Motor neuron (in vitro differentiated cells): Measurements from ENCODE around the gene CORO7. TPM values are rescaled to one million over a fixed set of nuclear protein-coding genes. Genes with fewer than 3 reads are reported as not detected.

ENCODE experiments used
- ATAC-seq, 8 experiments: fragments of 200-7000 bp; cut with Tn5 transposase; replicated peaks in 6 of 8; 2 replicates each; pipeline ENCODE4 v1.8.0; 2021; ENCODE audit warnings: mild to moderate bottlenecking in 8 of 8, moderate library complexity in 8 of 8
- H3K27ac ChIP-seq, 2 donors: fragments of 250-450 bp; sonication (Bioruptor Pico); 2 replicates each; pipeline ENCODE4 v1.9.0; 2021; ENCODE audit warnings: antibody characterized with exemption in 2 of 2, mild to moderate bottlenecking in 2 of 2, moderate library complexity in 1 of 2
- H3K4me1 ChIP-seq, 2 donors: fragments of 250-450 bp; sonication (Bioruptor Pico); replicated peaks in 1 of 2; 2 replicates each; pipeline ENCODE4 v1.6.1; 2021; ENCODE audit warnings: antibody characterized with exemption in 2 of 2, mild to moderate bottlenecking in 2 of 2, moderate library complexity in 1 of 2
- H3K4me3 ChIP-seq, 5 donors: fragments of 250-450 bp; sonication (Bioruptor Pico); 2 replicates each; pipeline ENCODE4 v1.9.0; 2021; ENCODE audit warnings: antibody characterized with exemption in 5 of 5, mild to moderate bottlenecking in 5 of 5, moderate library complexity in 4 of 5
- WGBS, 10 experiments: fragments of 450-650 bp; shearing (Covaris generic); methylation state at CpG; one replicate each; pipeline ENCODE4 v1.0.0; 2022; 5-methylcytosine and 5-hydroxymethylcytosine counted together
- in situ Hi-C, 9 experiments: fragments of 400-800 bp; cut with MboI; loops; one replicate each; pipeline ENCODE4 v1.15.0; 2021; ENCODE audit warnings: low sequenced_read_pairs in 9 of 9, low pct_unique_long_range_greater_than_20kb in 2 of 9; ENCODE audit not compliant: unreplicated experiment in 9 of 9
- total RNA-seq, 8 experiments: library from RNA; unstranded; fragments of 300-600 nt; gene quantifications; 2 replicates each; pipeline versions ENCODE4 v1.2.3 to v1.2.4, GENCODE V29; 2022

CORO7 gene
- total RNA-seq, 8 experiments from 2014 or later: 6.0 to 30.1 (median 26.8) TPM

- ATAC-seq: peak; percentile 40 to 85 (median 54)
- in situ Hi-C loops: no loop called here
- H3K27ac ChIP-seq: peak overlapping the region; percentile 30 to 47
Measured at GRCh38 chr16:4392382-4393239, 23.8 kb downstream of the CORO7 start.

DNA sequence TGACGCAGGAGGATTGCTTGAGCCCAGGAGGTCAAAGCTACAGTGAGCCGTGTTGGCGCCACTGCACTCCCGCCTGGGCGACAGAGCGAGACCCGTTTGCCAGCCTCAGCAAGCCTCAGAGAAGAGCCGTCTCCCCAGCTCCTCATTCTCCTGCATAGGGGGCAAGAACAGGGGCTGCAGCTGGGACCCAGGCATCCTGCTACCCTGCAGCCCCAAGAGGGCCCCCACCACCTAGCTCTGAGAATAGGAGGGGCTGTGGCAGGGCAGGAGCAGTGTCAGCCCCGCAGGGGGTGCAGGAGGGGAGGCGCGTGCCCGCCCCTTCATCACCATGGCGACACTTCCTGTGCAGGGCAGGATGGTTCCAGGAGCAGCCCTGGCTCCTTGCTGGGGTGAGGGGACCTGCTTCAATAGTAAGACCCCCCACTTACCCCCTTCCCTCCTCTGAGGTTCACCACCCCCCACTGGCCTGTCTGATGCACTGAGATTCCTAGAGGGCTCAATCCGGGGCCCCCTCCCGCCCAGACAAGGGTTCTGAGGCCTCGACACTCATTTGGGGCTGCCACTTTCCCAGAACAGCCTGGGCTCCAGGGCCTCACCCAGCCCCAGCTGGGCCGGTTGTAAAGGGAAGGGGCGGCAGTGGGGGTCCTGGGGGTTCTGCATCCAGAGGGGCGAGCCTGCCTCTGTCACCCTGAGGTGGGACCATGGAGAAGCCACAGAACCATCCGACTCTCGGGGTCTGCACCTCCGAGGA is 24.6 kb downstream of the CORO7 start:
- Histone ChIP-seq H3K4me3 (no peak overlapping the region), H3K27ac (peak overlapping the region in 1 of 2 donors; percentile 47), H3K4me1 (peaks cover 25 to 42% of the 10 kb centered on the region in 2 donors)
- 0 to 100% methylated on average over 1 to 3 of the region's 22 CpGs; no CpG with 5 or more reads in 8 of the 10 experiments for WGBS, 10 experiments
- ATAC-seq: peak in 5 of 8 experiments; percentile 22 to 50 (median 30)
- in situ Hi-C loops: no loop called here

More at GRCh38 chr16:4392382-4393239, 23.8 kb downstream of the CORO7 start:
- WGBS, 10 experiments: 0 to 80% (median 20%) methylated on average over 1 to 8 of the region's 27 CpGs; no CpG with 5 or more reads in 7 of the 10 experiments
- Histone ChIP-seq H3K4me3 (no peak overlapping the region), H3K4me1 (peaks cover 25 to 42% of the 10 kb centered on the region in 2 donors)

DNA sequence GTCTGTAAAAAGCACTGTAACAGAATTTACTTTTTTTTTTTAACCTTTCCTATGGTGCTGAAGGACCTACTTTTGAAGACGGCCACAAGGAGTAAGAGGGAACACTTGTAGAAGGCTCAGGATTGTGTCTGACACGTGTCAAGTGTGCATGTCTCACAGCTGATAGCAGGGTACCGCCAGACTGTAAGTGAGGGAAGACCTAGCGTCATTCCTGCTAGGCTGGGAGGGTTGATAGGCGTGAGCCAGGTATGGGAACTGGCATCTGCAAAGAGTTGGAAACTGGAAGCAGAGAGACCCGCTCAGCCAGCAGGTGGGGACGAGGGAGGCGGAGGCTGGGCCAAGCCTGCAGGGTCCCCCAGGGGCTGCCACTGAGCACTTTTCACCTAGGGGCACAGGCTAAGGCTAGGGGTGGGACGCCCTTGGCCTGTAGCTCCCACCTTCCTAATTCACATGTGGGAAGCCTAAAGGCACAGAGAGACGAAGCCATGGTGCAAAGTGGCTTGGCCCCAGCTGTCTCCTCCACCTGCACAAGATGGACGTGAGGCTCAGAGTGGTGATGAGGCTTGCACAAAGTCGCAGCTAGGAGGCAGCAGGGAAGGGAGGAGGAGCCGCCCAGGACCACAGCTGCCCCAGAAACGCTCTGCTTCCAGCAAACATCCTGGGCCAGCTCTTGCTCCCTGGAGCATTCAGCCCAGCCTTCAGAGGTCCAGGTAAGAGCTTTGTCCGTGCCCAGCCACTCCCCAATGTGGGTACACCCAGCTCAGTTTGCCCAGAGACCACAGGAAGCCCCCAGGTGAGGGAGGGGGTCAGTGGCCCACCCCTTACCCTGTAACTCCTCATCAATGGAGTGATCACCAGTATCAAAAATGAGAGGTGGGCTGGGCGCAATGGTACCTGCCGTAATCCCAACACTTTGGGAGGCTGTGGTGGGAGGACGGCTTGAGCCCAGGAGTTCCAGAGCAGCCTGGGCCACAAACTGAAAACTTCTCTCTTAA is 25.8 kb downstream of the CORO7 start:
- ATAC-seq: peak in 1 of 8 experiments; percentile 30

GRCh38 chr16:4389051-4389955 is 27.1 kb downstream of the CORO7 start:
- in situ Hi-C loops: no loop called here
- Histone ChIP-seq H3K27ac (no peak overlapping the region), H3K4me3 (no peak overlapping the region), H3K4me1 (peaks cover 25 to 49% of the 10 kb centered on the region in 2 donors)
- ATAC-seq: peak in 1 of 8 experiments; percentile 5
- 0 to 68% (median 26%) methylated on average over 1 to 8 of the region's 27 CpGs; no CpG with 5 or more reads in 4 of the 10 experiments for WGBS, 10 experiments

More for the DNA sequence above, 25.8 kb downstream of the CORO7 start:
- no peak overlapping the region for H3K4me3 ChIP-seq
- H3K4me1 ChIP-seq: peaks cover 25 to 42% of the 10 kb centered on the region in 2 donors
- in situ Hi-C loops: no loop called here
- 80 to 100% (median 91%) methylated on average over 1 to 6 of the region's 18 CpGs; no CpG with 5 or more reads in 2 of the 10 experiments for WGBS, 10 experiments
- H3K27ac ChIP-seq: no peak overlapping the region

DNA sequence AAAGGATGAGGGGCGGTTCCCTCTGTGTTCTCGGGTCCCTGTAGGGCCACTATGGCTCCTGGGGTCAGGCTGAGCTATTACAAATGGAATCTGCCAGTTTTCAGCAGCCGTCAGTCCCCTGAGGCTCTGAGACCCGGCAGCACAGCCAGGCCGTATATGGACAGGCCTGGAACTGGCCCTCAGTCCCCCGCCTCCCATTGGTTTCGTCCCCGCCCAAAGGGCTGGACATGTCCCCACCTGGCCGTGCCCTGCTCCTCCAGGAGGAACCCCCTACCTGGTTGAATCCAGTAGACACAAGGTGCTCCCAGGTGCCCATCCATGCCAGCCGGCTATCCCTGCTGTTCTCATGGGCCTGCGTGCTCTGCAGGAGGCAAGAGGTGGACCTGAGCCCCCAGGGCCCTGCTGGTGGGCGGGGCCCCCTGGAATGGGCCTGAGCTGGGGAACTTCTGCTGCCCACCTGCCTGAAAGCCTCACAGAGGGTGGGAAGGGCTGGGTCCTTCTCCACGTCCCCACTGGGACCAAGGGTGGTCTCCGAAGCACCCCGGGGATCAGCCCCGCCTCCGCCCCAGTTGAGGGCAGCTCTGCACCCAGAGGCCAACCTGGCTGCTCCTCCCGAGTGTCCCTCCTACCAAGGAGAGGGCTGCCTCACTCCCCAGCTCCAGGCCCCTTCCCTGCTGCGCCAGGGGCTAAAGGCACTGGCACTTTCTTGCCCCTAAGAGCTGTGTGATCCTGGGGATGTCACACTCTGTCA is 27.9 kb downstream of the CORO7 start:
- ATAC-seq: no peak
- H3K4me3 ChIP-seq: no peak overlapping the region
- in situ Hi-C loops: no loop called here
- 40 to 80% (median 67%) methylated on average over 1 to 6 of the region's 19 CpGs; no CpG with 5 or more reads in 7 of the 10 experiments for WGBS, 10 experiments
- H3K4me1 ChIP-seq: peaks cover 25 to 49% of the 10 kb centered on the region in 2 donors
- H3K27ac ChIP-seq: no peak overlapping the region

DNA sequence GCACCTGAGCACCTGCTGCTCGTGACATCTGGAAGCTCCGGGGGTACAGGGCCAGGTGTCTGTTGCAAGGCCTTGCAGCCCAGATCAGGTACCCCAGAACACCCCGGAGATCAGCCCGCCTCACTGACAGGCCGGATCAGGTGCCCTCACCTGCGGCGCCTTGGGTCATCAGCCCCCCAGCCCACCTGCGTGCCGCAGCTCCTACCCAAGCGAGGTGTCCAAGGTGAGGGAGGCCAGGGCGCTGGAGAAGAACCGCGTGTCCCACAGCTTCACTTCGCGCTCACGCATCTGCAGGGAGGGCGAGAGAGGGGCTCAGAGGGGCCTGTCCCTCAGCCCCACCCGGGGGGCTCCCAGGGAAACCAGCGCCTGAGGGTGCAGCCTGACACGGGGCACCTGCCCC is 28.6 kb downstream of the CORO7 start:
- in situ Hi-C loops: no loop called here
- Histone ChIP-seq H3K4me1 (peaks cover 21 to 46% of the 10 kb centered on the region in 2 donors), H3K4me3 (no peak overlapping the region), H3K27ac (no peak overlapping the region)
- WGBS, 10 experiments: 86 to 97% (median 87%) methylated on average over 3 to 7 of the region's 20 CpGs; no CpG with 5 or more reads in 7 of the 10 experiments
- ATAC-seq: no peak

DNA sequence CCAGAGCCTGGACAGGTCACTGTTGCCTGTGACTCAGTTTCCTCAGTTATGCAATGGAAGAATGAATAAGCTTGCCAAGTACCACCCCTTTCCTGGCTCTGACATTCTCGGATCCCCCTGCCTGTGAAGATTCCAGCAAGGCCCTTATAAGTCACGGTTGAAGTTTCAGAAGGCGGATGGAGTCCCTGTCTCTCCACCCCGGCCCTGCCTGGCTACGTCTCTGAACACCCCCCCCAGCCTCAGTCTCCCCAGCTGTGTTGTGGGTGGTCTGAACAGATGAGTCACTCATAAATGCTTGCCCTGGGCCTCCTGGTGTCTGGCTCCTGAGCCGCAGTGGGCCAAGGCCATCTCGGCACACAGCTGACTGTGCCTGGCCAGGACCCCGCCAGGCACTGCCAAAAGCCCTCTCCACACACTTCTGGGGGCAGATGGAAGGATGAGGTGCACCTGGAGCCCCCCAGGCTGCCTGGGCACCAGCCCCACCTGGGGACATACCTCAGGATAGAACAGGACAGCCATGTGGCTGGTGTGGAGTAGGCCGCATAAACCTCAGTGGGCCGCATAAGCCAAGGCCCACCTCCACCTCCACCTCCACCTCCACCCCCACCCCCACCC is 29.3 kb downstream of the CORO7 start:
- in situ Hi-C loops: no loop called here
- 20 to 100% (median 86%) methylated on average over 1 to 5 of the region's 10 CpGs; no CpG with 5 or more reads in 6 of the 10 experiments for WGBS, 10 experiments

DNA sequence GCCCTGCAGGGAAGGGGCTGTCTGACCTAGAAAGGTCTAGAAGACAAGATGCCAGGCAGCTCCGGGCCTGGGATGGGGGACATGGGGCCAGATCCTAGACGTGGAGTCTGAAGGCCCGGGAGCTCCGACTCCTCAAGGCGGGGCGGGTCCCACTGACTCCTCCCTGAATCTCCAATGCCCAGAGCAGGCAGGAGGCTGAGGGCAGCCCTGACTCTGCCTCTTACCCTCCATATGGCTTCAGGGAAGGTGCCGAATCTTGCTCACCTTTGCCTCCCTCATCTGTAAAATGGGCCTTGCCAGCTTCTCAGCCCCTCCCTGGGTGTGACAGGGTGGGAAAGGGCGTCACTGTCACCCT is 30.0 kb downstream of the CORO7 start:
- H3K27ac ChIP-seq: no peak overlapping the region
- ATAC-seq: peak in 3 of 8 experiments; percentile 8 to 30 (median 18)

More for the DNA sequence above, 29.3 kb downstream of the CORO7 start:
- H3K4me1 ChIP-seq: peaks cover 14 to 39% of the 10 kb centered on the region in 2 donors
- H3K27ac ChIP-seq: no peak overlapping the region
- H3K4me3 ChIP-seq: no peak overlapping the region
- ATAC-seq: peak in 1 of 8 experiments; percentile 0

DNA sequence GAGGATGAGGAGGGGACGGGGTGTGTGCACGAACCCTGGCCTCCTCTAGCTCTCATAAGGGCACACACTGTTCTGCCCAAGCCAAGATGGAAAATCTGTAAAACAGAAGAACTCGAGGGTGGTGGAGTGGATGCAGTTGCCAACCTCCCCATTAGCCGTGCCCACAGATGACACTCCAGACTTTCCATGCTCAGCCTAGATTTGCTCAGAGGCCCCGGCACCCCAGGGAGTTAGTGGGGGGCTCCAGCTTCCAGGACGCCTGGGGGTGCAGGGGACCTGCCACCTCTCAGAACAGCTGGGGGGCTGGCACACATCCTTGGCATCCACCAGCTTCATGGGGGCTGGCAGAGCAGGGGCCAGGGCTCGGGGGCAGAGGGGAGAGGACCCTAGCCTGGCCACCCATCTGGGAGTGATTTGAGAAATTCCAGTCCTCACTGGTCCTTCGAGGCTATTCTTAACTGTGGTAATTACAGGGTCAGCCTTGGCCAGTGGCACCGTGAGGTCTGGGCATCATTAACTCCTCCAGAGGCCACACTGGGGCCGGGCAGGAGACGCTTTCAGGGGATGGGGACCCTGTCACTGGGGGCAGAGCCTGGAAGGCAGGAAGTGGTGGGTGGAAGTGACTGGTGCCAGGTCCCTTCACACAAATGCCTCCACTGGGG is 30.5 kb downstream of the CORO7 start:
- in situ Hi-C loops: no loop called here
- ATAC-seq: peak in 2 of 8 experiments; percentile 1
- 40 to 80% (median 76%) methylated on average over 2 to 3 of the region's 11 CpGs; no CpG with 5 or more reads in 7 of the 10 experiments for WGBS, 10 experiments
- Histone ChIP-seq H3K27ac (no peak overlapping the region), H3K4me3 (no peak overlapping the region), H3K4me1 (peaks cover 7 to 32% of the 10 kb centered on the region in 2 donors)

More for the DNA sequence above, 30.0 kb downstream of the CORO7 start:
- no peak overlapping the region for H3K4me3 ChIP-seq
- 5 to 100% methylated on average over 1 to 4 of the region's 8 CpGs; no CpG with 5 or more reads in 8 of the 10 experiments for WGBS, 10 experiments
- in situ Hi-C loops: no loop called here
- H3K4me1 ChIP-seq: peaks cover 8 to 32% of the 10 kb centered on the region in 2 donors

GRCh38 chr16:4385066-4385788 is 31.2 kb downstream of the CORO7 start:
- 20 to 100% (median 80%) methylated on average over 1 to 5 of the region's 20 CpGs; no CpG with 5 or more reads in 5 of the 10 experiments for WGBS, 10 experiments
- H3K4me3 ChIP-seq: no peak overlapping the region
- ATAC-seq: peak in 3 of 8 experiments; percentile 2 to 6 (median 4)
- peaks cover 7 to 29% of the 10 kb centered on the region in 2 donors for H3K4me1 ChIP-seq
- in situ Hi-C loops: no loop called here
- no peak overlapping the region for H3K27ac ChIP-seq
